ENCODE results near the gene KLF15. TPM values are rescaled to one million over a fixed set of nuclear protein-coding genes. Genes with fewer than 3 reads are reported as not detected.
"Not testable (repeated sequence)": the region's sequence is repeated elsewhere in the genome, so short reads cannot be mapped to it uniquely, and the experiment has no call there.

The KLF15 gene
- total RNA-seq, 1 donor from 2014 or later: 19.3 TPM

DNA sequence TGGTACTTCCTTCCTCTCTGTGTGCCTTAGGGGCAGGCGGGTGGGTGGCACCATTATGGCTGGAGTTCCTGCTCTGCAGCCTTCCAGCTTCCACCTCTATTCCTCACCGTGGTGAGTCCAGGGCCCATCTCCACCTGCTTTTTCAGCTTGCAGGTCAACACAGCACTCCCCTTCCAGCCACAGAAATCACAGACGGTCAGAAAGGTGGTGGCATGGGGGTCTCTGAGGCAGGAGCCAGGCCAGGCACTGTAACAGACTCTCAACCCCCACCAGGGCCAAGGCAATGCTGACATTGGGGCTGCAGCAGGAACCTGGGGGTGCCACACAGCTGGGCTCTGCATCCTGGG lies 16.6 kb downstream of the KLF15 start:
- Mint-ChIP-seq H3K4me1 (peaks cover 16% of the 10 kb centered on the region), H3K27ac (ENCODE audit: unreplicated experiment) (peak overlapping the region; percentile 35), H3K36me3 (ENCODE audit: low read depth) (no peaks in the 10 kb centered on the region), H3K4me3 (no peak overlapping the region), H3K9me3 (no peaks in the 10 kb centered on the region), H3K27me3 (ENCODE audit: low read depth) (no peaks in the 10 kb centered on the region)
- DNase-seq (ENCODE audit: low read depth, low spot score): no peak
- TF ChIP-seq, protein P1, sequence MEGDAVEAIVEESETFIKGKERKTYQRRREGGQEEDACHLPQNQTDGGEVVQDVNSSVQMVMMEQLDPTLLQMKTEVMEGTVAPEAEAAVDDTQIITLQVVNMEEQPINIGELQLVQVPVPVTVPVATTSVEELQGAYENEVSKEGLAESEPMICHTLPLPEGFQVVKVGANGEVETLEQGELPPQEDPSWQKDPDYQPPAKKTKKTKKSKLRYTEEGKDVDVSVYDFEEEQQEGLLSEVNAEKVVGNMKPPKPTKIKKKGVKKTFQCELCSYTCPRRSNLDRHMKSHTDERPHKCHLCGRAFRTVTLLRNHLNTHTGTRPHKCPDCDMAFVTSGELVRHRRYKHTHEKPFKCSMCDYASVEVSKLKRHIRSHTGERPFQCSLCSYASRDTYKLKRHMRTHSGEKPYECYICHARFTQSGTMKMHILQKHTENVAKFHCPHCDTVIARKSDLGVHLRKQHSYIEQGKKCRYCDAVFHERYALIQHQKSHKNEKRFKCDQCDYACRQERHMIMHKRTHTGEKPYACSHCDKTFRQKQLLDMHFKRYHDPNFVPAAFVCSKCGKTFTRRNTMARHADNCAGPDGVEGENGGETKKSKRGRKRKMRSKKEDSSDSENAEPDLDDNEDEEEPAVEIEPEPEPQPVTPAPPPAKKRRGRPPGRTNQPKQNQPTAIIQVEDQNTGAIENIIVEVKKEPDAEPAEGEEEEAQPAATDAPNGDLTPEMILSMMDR (conservative IDR thresholded peaks at IDR 0.05): no peak

DNA sequence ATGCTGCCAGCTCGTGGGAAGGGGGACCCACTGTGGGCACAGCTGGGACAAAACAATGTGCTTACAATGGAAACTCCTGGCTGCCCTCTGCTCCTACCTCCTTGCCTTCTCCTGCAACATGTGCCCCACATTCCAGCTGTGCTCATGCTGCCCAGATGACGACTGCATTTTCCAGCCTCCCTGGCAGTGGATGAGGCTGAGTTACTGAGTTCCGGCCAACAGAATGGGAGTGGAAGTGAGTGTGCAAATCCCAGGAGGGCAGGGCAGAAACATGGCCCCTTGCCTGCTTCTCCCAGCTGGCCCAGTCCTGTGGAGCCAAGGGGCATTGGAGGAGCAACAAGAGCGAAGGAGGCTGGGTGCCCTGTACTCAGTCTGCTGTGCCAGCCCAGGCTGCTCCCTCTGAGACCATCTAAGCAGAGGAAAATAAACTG lies 17.1 kb downstream of the KLF15 start:
- DNase-seq (ENCODE audit: low read depth, low spot score): no peak
- Mint-ChIP-seq H3K4me3 (no peak overlapping the region), H3K27ac (ENCODE audit: unreplicated experiment) (peak overlapping the region; percentile 43), H3K27me3 (ENCODE audit: low read depth) (no peaks in the 10 kb centered on the region), H3K36me3 (ENCODE audit: low read depth) (no peaks in the 10 kb centered on the region), H3K9me3 (no peaks in the 10 kb centered on the region), H3K4me1 (peaks cover 16% of the 10 kb centered on the region)
- TF ChIP-seq, protein P1 (conservative IDR thresholded peaks at IDR 0.05): no peak

DNA sequence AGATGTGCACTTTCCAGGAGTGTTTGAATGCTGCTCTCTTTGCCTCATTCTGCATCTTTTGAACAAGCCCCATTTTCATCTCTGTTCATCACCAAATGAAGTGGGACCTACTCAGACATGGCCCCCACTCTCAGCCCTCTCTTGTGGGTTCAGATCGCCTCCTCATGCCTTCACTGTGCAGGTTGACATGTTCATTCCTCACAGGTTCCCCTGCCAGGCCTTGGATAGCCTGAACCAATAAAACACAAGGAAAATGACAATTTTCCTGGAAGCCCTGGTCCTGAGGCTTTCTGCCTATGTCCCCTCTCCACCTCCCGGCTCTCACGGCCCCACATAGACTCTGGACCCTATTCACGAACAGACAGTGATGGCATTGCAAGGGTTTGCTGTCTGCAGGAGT lies 17.7 kb downstream of the KLF15 start:
- no peak overlapping the region for H3K27ac Mint-ChIP-seq (ENCODE audit: unreplicated experiment)
- DNase-seq (ENCODE audit: low read depth, low spot score): no peak
- no peaks in the 10 kb centered on the region for H3K36me3 Mint-ChIP-seq (ENCODE audit: low read depth)
- H3K4me1 Mint-ChIP-seq: peaks cover 16% of the 10 kb centered on the region
- no peaks in the 10 kb centered on the region for H3K9me3 Mint-ChIP-seq
- no peak overlapping the region for H3K4me3 Mint-ChIP-seq
- no peaks in the 10 kb centered on the region for H3K27me3 Mint-ChIP-seq (ENCODE audit: low read depth)
- TF ChIP-seq, protein P1 (conservative IDR thresholded peaks at IDR 0.05): no peak

DNA sequence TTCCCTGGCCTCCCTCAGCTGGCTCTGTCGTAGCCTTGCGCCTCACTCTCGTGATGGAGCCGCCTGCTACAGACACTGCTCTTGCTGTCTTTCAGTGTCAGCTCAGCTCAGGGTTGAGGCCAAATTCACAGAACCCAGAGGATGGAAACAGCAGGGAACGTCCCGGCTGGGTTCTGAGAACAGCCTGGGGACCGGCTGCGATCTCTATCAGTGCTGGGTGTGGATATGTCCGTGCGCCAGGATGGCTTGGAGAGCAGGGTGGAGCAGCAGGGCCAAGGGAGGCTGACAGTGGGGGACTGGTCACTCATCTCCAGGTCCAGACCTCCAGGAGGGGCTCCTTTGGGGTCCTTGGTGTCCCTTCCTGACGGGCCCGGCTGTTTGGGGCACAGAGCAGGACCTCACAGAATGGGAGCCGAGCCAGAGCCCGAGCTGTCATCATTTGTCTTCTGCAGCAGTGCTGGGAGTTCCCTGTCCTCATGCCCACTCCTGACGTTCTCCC lies 18.4 kb downstream of the KLF15 start:
- Mint-ChIP-seq H3K9me3 (no peaks in the 10 kb centered on the region), H3K4me3 (no peak overlapping the region), H3K27me3 (ENCODE audit: low read depth) (no peaks in the 10 kb centered on the region), H3K27ac (ENCODE audit: unreplicated experiment) (no peak overlapping the region), H3K36me3 (ENCODE audit: low read depth) (no peaks in the 10 kb centered on the region), H3K4me1 (peaks cover 16% of the 10 kb centered on the region)
- TF ChIP-seq, protein P1 (conservative IDR thresholded peaks at IDR 0.05): no peak
- no peak for DNase-seq (ENCODE audit: low read depth, low spot score)

DNA sequence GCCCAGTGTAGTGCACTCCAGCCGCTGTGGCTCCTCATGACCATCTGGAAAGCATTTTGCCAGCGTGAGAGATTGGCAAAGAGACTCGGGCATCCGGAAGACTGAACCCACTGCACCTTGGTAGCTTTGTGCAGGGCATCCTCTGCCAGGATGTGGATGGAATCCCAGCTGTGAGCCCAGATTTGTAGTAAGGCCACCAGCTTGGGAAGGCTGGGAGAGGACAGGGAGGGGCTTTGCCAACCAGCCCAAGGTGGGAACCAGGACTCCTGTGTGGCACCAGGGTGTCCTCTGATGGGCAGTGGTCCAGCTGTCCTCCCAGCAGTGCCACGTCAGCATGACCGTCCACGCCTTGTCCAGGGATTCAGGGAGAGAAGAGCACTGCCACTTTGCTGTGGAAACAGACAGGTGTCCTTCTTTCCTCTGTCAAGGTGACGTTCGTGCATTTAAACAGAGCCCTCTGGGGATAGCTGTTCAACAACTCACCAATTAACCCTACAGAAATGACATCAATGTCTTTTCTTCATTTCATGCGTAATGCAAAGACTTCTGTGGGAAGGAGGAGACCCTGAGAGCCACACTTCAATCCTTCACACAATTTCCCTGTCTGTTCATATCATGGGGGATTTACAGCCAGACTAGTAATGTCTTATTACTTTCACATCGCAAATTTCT lies 19.1 kb downstream of the KLF15 start:
- TF ChIP-seq, protein P1 (conservative IDR thresholded peaks at IDR 0.05): no peak
- Mint-ChIP-seq H3K27ac (ENCODE audit: unreplicated experiment) (no peak overlapping the region), H3K9me3 (no peaks in the 10 kb centered on the region), H3K4me3 (no peak overlapping the region), H3K27me3 (ENCODE audit: low read depth) (no peaks in the 10 kb centered on the region), H3K36me3 (ENCODE audit: low read depth) (no peaks in the 10 kb centered on the region), H3K4me1 (peaks cover 13% of the 10 kb centered on the region)
- no peak for DNase-seq (ENCODE audit: low read depth, low spot score)

- H3K4me1 Mint-ChIP-seq; H3K27me3 Mint-ChIP-seq (ENCODE audit: low read depth); DNase-seq (ENCODE audit: low read depth, low spot score); H3K4me3 Mint-ChIP-seq; H3K27ac Mint-ChIP-seq (ENCODE audit: unreplicated experiment): not testable (repeated sequence)
- peaks cover 21% of the 10 kb centered on the region for H3K36me3 Mint-ChIP-seq (ENCODE audit: low read depth)
- peaks cover 24% of the 10 kb centered on the region for H3K9me3 Mint-ChIP-seq
Measured at GRCh38 chr3:126331812-126332336, 25.3 kb downstream of the KLF15 start.

Data from neural crest cell (in vitro differentiated cells).